GM12878 (cell line): ENCODE measurements around the gene TRIP12. TPM values are rescaled to one million over a fixed set of nuclear protein-coding genes. Genes with fewer than 3 reads are reported as not detected.
A peak's percentile ranks its signal among the peaks of the same experiment; 100 is the strongest.

Source experiments
- ASH2L ChIP-seq: fragments of 300-600, 200-600 bp; sonication (generic); IDR thresholded peaks from 2 replicates; pipeline ENCODE4 v1.6.1; 2017; ENCODE audit warnings: low read depth, mild to moderate bottlenecking, borderline replicate concordance
- BCL3 ChIP-seq: IDR thresholded peaks from 2 replicates; pipeline ENCODE4 v1.6.1; 2011; ENCODE audit warnings: borderline replicate concordance, low read depth, mild to moderate bottlenecking, moderate library complexity, low read length; ENCODE audit not compliant: insufficient read depth, poor library complexity, severe bottlenecking
- E2F8 ChIP-seq: fragments of 450-650 bp; IDR thresholded peaks from 2 replicates; pipeline ENCODE4 v1.6.1; 2018; ENCODE audit warnings: mild to moderate bottlenecking, low read depth, moderate library complexity; ENCODE audit not compliant: partially characterized antibody
- EZH2 ChIP-seq: IDR thresholded peaks from 2 replicates; pipeline ENCODE4 v1.6.1; 2012; ENCODE audit warnings: low read depth, mild to moderate bottlenecking, control low read depth, inconsistent platforms, low read length, borderline replicate concordance; ENCODE audit not compliant: control insufficient read depth
- FOS ChIP-seq: IDR thresholded peaks from 3 replicates; pipeline ENCODE4 v1.6.1; 2011; ENCODE audit warnings: borderline replicate concordance; ENCODE audit not compliant: insufficient read length; ENCODE audit errors: extremely low read depth
- GATAD2B ChIP-seq: fragments of 450-650 bp; conservative IDR thresholded peaks from 2 replicates; pipeline ENCODE4 v1.6.1; 2017; ENCODE audit warnings: low read depth, mild to moderate bottlenecking, moderate library complexity
- HDGF ChIP-seq: fragments of 450-650 bp; IDR thresholded peaks from 2 replicates; pipeline ENCODE4 v1.6.1; 2016; ENCODE audit warnings: antibody characterized with exemption
- JUNB ChIP-seq: IDR thresholded peaks from 2 replicates; pipeline ENCODE4 v1.6.1; 2016; ENCODE audit warnings: antibody characterized with exemption, mild to moderate bottlenecking
- MAX ChIP-seq: IDR thresholded peaks from 2 replicates; pipeline ENCODE4 v1.6.1; 2012; ENCODE audit warnings: low read depth, low read length, improper control_type of control experiment
- MEF2A ChIP-seq: IDR thresholded peaks from 2 replicates; pipeline ENCODE4 v1.6.1; 2011; ENCODE audit warnings: low read depth, mild to moderate bottlenecking, low read length, moderate library complexity; ENCODE audit not compliant: insufficient read depth
- MTA2 ChIP-seq: fragments of 450-650 bp; IDR thresholded peaks from 2 replicates; pipeline ENCODE4 v1.6.1; 2016; ENCODE audit warnings: low read depth, mild to moderate bottlenecking, moderate library complexity
- NFXL1 ChIP-seq: fragments of 450-650 bp; IDR thresholded peaks from 2 replicates; pipeline ENCODE4 v1.6.1; 2017; ENCODE audit warnings: antibody characterized with exemption, mild to moderate bottlenecking, borderline replicate concordance
- NFYA ChIP-seq: IDR thresholded peaks from 2 replicates; pipeline ENCODE4 v1.6.1; 2011; ENCODE audit warnings: low read depth, mild to moderate bottlenecking, low read length, improper control_type of control experiment, borderline replicate concordance
- NR2F1 ChIP-seq: fragments of 450-650 bp; conservative IDR thresholded peaks from 2 replicates; pipeline ENCODE4 v1.6.1; 2017; ENCODE audit warnings: mild to moderate bottlenecking
- NRF1 ChIP-seq: conservative IDR thresholded peaks from 2 replicates; pipeline ENCODE4 v1.6.1; 2011; ENCODE audit warnings: mild to moderate bottlenecking, low read depth, low read length, improper control_type of control experiment
- PAX8 ChIP-seq: fragments of 450-650 bp; IDR thresholded peaks from 2 replicates; pipeline ENCODE4 v1.6.1; 2017; ENCODE audit warnings: mild to moderate bottlenecking, moderate library complexity
- POLR2AphosphoS5 ChIP-seq: IDR thresholded peaks from 2 replicates; pipeline ENCODE4 v1.6.1; 2011; ENCODE audit warnings: mild to moderate bottlenecking, low read length, inconsistent platforms
- RFX5 ChIP-seq: IDR thresholded peaks from 2 replicates; pipeline ENCODE4 v1.6.1; 2011; ENCODE audit warnings: low read depth, low read length, improper control_type of control experiment
- RUNX3 ChIP-seq: IDR thresholded peaks from 2 replicates; pipeline ENCODE4 v1.6.1; 2012; ENCODE audit warnings: low read length, inconsistent platforms
- SMARCA5 ChIP-seq: fragments of 450-650 bp; IDR thresholded peaks from 2 replicates; pipeline ENCODE4 v1.6.1; 2017; ENCODE audit warnings: mild to moderate bottlenecking
- SMC3 ChIP-seq: IDR thresholded peaks from 2 replicates; pipeline ENCODE4 v1.6.1; 2011; ENCODE audit warnings: low read length, improper control_type of control experiment, borderline replicate concordance
- SPI1 ChIP-seq: IDR thresholded peaks from 2 replicates; pipeline ENCODE4 v1.6.1; 2011; ENCODE audit warnings: low read depth, mild to moderate bottlenecking, low read length, moderate library complexity, borderline replicate concordance; ENCODE audit not compliant: insufficient read depth
- SRF ChIP-seq, 2 experiments: IDR thresholded peaks; 2 replicates each; pipeline ENCODE4 v1.6.1; 2011; ENCODE audit warnings: low read depth in 2 of 2, low read length in 2 of 2, mild to moderate bottlenecking in 1 of 2, moderate library complexity in 1 of 2
- TCF3 ChIP-seq: IDR thresholded peaks from 2 replicates; pipeline ENCODE4 v1.6.1; 2012; ENCODE audit warnings: low read depth, mild to moderate bottlenecking, low read length, borderline replicate concordance; ENCODE audit not compliant: insufficient read depth
- TCF7 ChIP-seq: IDR thresholded peaks from 2 replicates; pipeline ENCODE4 v1.6.1; 2014; ENCODE audit warnings: antibody characterized with exemption, borderline replicate concordance
- ZSCAN29 ChIP-seq: fragments of 450-650 bp; IDR thresholded peaks from 2 replicates; pipeline ENCODE4 v1.6.1; 2017; ENCODE audit warnings: mild to moderate bottlenecking, moderate library complexity
- polyA plus RNA-seq, 11 experiments: library from polyadenylated mRNA; depleted of rRNA in 4 of 11; unstranded in 6 of 11; stranded (reverse) in 5 of 11; fragments of >200 nt; fragmentation: Nextera tagmentation in 4 of 11; fragmentation: Illumina TruSeq in 1 of 11; extraction: Ambion mirVana in 4 of 11; extraction: Trizol in 1 of 11; gene quantifications; 1 replicate in 1 of 11; 2 replicates in 10 of 11; pipeline versions ENCODE4 v1.2.1 to v1.2.3, GENCODE V29; 2011 to 2016; ENCODE audit warnings: inconsistent platforms in 2 of 11, missing spikeins in 2 of 11, low read depth in 1 of 11
- total RNA-seq, 4 experiments: library from RNA; depleted of rRNA in 3 of 4; stranded (reverse); fragments of >200 nt in 3 of 4; fragmentation: Illumina TruSeq in 1 of 4; extraction: Trizol in 1 of 4; gene quantifications; 2 replicates each; pipeline versions ENCODE4 v1.2.1 to v1.2.3, GENCODE V29; 2013 to 2021
- TF ChIP-seq, protein P1 (sequence below): fragments of 450-650 bp; conservative IDR thresholded peaks from 2 replicates; pipeline ENCODE4 v1.6.1; 2017; ENCODE audit warnings: mild to moderate bottlenecking, moderate library complexity

The TRIP12 gene
- total and polyA plus RNA-seq, 10 of the 15 experiments (the other 5 are each of a cell fraction or from before 2014, with no cell fraction given): 23.1 to 207 (median 97.0) TPM

DNA sequence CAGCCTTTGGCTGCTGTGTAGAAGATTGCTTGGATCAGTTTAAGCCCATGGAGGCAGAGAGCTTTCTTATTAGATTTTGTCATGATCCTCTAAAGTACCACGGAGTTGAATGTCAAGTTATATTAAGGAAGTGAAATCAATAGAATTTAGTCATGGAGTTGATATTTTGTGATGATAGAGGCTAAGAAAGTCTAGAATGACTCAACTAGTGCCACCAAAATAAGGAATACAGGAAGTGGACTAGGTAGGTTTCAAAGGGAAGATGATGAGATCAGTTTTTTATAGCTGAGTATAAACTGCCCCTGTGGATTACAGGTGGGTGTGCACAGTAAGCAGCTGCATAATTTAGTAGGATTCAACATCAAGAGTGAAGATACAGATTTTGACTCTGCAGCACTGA lies 25.7 kb upstream of the TRIP12 start (continued):
- TF ChIP-seq, protein P1, sequence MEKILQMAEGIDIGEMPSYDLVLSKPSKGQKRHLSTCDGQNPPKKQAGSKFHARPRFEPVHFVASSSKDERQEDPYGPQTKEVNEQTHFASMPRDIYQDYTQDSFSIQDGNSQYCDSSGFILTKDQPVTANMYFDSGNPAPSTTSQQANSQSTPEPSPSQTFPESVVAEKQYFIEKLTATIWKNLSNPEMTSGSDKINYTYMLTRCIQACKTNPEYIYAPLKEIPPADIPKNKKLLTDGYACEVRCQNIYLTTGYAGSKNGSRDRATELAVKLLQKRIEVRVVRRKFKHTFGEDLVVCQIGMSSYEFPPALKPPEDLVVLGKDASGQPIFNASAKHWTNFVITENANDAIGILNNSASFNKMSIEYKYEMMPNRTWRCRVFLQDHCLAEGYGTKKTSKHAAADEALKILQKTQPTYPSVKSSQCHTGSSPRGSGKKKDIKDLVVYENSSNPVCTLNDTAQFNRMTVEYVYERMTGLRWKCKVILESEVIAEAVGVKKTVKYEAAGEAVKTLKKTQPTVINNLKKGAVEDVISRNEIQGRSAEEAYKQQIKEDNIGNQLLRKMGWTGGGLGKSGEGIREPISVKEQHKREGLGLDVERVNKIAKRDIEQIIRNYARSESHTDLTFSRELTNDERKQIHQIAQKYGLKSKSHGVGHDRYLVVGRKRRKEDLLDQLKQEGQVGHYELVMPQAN: no peak
- TF ChIP-seq HDGF (no peak), ASH2L (no peak), NRF1 (no peak), PAX8 (no peak), E2F8 (no peak), MTA2 (peak; percentile 51; the same call in 1 of the 2 replicates), GATAD2B (no peak), SMARCA5 (no peak), MAX (no peak), SRF (IDR thresholded peaks at IDR 0.05; ENCODE audit: low read depth in 2 of 2, low read length in 2 of 2) (no peak), RUNX3 (peak; percentile 83), POLR2AphosphoS5 (no peak), SMC3 (no peak), ZSCAN29 (no peak), BCL3 (no peak), RFX5 (no peak), FOS (no peak), TCF7 (peak; percentile 75), TCF3 (no peak), NFYA (no peak), NR2F1 (no peak), MEF2A (peak; percentile 73), NFXL1 (no peak), EZH2 (no peak), JUNB (peak; percentile 95), SPI1 (peak; percentile 87)
